Mesodermal cell (in vitro differentiated cells): Measurements from ENCODE around the gene CYP4F8.
"Not testable (repeated sequence)": the region's sequence is repeated elsewhere in the genome, so short reads cannot be mapped to it uniquely, and the experiment has no call there.

Experiments used
- H3K27ac ChIP-seq: 2 replicates; pipeline ENCODE4 v1.7.0; 2013; ENCODE audit warnings: mild to moderate bottlenecking, low read depth, low read length, moderate library complexity; ENCODE audit not compliant: severe bottlenecking
- H3K36me3 ChIP-seq: 2 replicates; pipeline ENCODE4 v1.7.1; 2013; ENCODE audit warnings: mild to moderate bottlenecking, low read length, moderate library complexity; ENCODE audit not compliant: control insufficient read depth, insufficient read depth
- H3K4me1 ChIP-seq: one replicate; pipeline ENCODE4 v1.7.1; 2013; ENCODE audit warnings: mild to moderate bottlenecking, low read length; ENCODE audit not compliant: insufficient read depth, control insufficient read depth, poor library complexity, severe bottlenecking
- H3K4me3 ChIP-seq: 2 replicates; pipeline ENCODE4 v1.7.0; 2013; ENCODE audit warnings: low read length, control low read depth, mild to moderate bottlenecking; ENCODE audit not compliant: insufficient read depth, poor library complexity, severe bottlenecking; ENCODE audit errors: extremely low read depth
- H3K9me3 ChIP-seq: 2 replicates; pipeline ENCODE4 v1.7.1; 2013; ENCODE audit warnings: mild to moderate bottlenecking, low read length, moderate library complexity; ENCODE audit not compliant: control insufficient read depth
- WGBS, 2 experiments: methylation state at CpG; one replicate each; pipeline ENCODE4 v1.1.5; 2013; ENCODE audit warnings: missing lambda C conversion rate in 2 of 2; ENCODE audit not compliant: insufficient coverage in 2 of 2; 5-methylcytosine and 5-hydroxymethylcytosine counted together

The CYP4F8 gene

GRCh38 chr19:15589760-15590451, 25.1 kb upstream of the CYP4F8 start:
- Histone ChIP-seq H3K27ac (no peak overlapping the region), H3K9me3 (peaks cover 41% of the 10 kb centered on the region), H3K4me3 (no peak overlapping the region), H3K36me3 (no peaks in the 10 kb centered on the region), H3K4me1 (no peaks in the 10 kb centered on the region)
- WGBS, 2 experiments, result 55 to 71% methylated on average over 3 to 4 of the region's 5 CpGs

GRCh38 chr19:15591796-15592195, 23.2 kb upstream of the CYP4F8 start:
- Histone ChIP-seq H3K27ac (no peak overlapping the region), H3K9me3 (peaks cover 41% of the 10 kb centered on the region), H3K36me3 (no peaks in the 10 kb centered on the region), H3K4me3 (no peak overlapping the region), H3K4me1 (no peaks in the 10 kb centered on the region)
- WGBS, 2 experiments, result 50 to 53% methylated on average over 4 of the region's 4 CpGs

GRCh38 chr19:15592506-15592905, 22.5 kb upstream of the CYP4F8 start:
- no CpG with 5 or more reads among the region's 5 CpGs for WGBS, 2 experiments
- H3K4me1 ChIP-seq, H3K27ac ChIP-seq, H3K4me3 ChIP-seq, H3K36me3 ChIP-seq: not testable (repeated sequence)
- H3K9me3 ChIP-seq, result peaks cover 41% of the 10 kb centered on the region

- H3K36me3 ChIP-seq, H3K4me1 ChIP-seq, H3K27ac ChIP-seq, H3K4me3 ChIP-seq: not testable (repeated sequence)
- H3K9me3 ChIP-seq, result peaks cover 29% of the 10 kb centered on the region
- no CpG with 5 or more reads among the region's 4 CpGs for WGBS, 2 experiments
Observed at GRCh38 chr19:15593766-15594165, 21.3 kb upstream of the CYP4F8 start.

GRCh38 chr19:15595069-15595468, 19.9 kb upstream of the CYP4F8 start:
- Histone ChIP-seq H3K4me1 (no peaks in the 10 kb centered on the region), H3K36me3 (no peaks in the 10 kb centered on the region), H3K4me3 (no peak overlapping the region), H3K9me3 (peaks cover 24% of the 10 kb centered on the region), H3K27ac (no peak overlapping the region)
- 46 to 49% methylated on average over 2 to 6 of the region's 6 CpGs for WGBS, 2 experiments

GRCh38 chr19:15607978-15608925, 6.8 kb upstream of the CYP4F8 start:
- H3K36me3 ChIP-seq, H3K27ac ChIP-seq, H3K4me3 ChIP-seq, H3K4me1 ChIP-seq: not testable (repeated sequence)
- H3K9me3 ChIP-seq, result peaks cover 44% of the 10 kb centered on the region
- WGBS, 2 experiments, result 83 to 85% methylated on average over 19 to 23 of the region's 27 CpGs

- 55% methylated on average over 6 of the region's 8 CpGs; no CpG with 5 or more reads in 1 of the 2 experiments for WGBS, 2 experiments
- Histone ChIP-seq H3K9me3 (peaks cover 50% of the 10 kb centered on the region), H3K27ac (no peak overlapping the region), H3K4me3 (no peak overlapping the region), H3K4me1 (no peaks in the 10 kb centered on the region), H3K36me3 (no peaks in the 10 kb centered on the region)
Observed at GRCh38 chr19:15609261-15609660, 5.8 kb upstream of the CYP4F8 start.

- WGBS, 2 experiments, result 0 to 33% methylated on average over 1 of the region's 5 CpGs
- Histone ChIP-seq H3K4me3 (no peak overlapping the region), H3K27ac (no peak overlapping the region), H3K9me3 (peaks cover 52% of the 10 kb centered on the region), H3K36me3 (no peaks in the 10 kb centered on the region), H3K4me1 (no peaks in the 10 kb centered on the region)
Observed at GRCh38 chr19:15612342-15612741, 2.7 kb upstream of the CYP4F8 start.

- H3K36me3 ChIP-seq, result no peaks in the 10 kb centered on the region
- H3K4me1 ChIP-seq, result no peaks in the 10 kb centered on the region
- WGBS, 2 experiments, result 60% methylated on average over 1 of the region's 3 CpGs; no CpG with 5 or more reads in 1 of the 2 experiments
- peaks cover 61% of the 10 kb centered on the region for H3K9me3 ChIP-seq
- H3K27ac ChIP-seq, result no peak overlapping the region
- no peak overlapping the region for H3K4me3 ChIP-seq
Observed at GRCh38 chr19:15613338-15613737, 1.7 kb upstream of the CYP4F8 start.

GRCh38 chr19:15615526-15615925, 508 bp downstream of the CYP4F8 start:
- Histone ChIP-seq H3K4me3 (no peak overlapping the region), H3K4me1 (no peaks in the 10 kb centered on the region), H3K27ac (no peak overlapping the region), H3K9me3 (peaks cover 72% of the 10 kb centered on the region), H3K36me3 (no peaks in the 10 kb centered on the region)
- WGBS, 2 experiments, result 57 to 59% methylated on average over 7 to 10 of the region's 14 CpGs

- peaks cover 70% of the 10 kb centered on the region for H3K9me3 ChIP-seq
- H3K4me3 ChIP-seq, result no peak overlapping the region
- no peaks in the 10 kb centered on the region for H3K4me1 ChIP-seq
- 60 to 84% methylated on average over 3 to 4 of the region's 4 CpGs for whole genome bisulfite sequencing, 2 experiments
- H3K27ac ChIP-seq, result no peak overlapping the region
- no peaks in the 10 kb centered on the region for H3K36me3 ChIP-seq
Observed at GRCh38 chr19:15616183-15616582, 1.2 kb downstream of the CYP4F8 start.
